Aorta (tissue), 5 donors: ENCODE data around the gene C3orf22. TPM values are rescaled to one million over a fixed set of nuclear protein-coding genes. Genes with fewer than 3 reads are reported as not detected.
A peak's percentile ranks its signal among the peaks of the same experiment; 100 is the strongest.

ENCODE experiments used
- ATAC-seq: fragments of 200-7000 bp; cut with Tn5 transposase; one replicate; pipeline ENCODE4 v1.9.1; 2022; ENCODE audit warnings: moderate library complexity; ENCODE audit not compliant: low FRiP score
- DNase-seq, 2 donors: peaks; one replicate each; pipeline ENCODE4 v3.0.0-alpha.2; 2020
- H3K27ac ChIP-seq, 2 donors: one replicate each; pipeline ENCODE4 v1.5.1; 2013; ENCODE audit warnings: low read length in 2 of 2, mild to moderate bottlenecking in 2 of 2, moderate library complexity in 2 of 2, control low read depth in 1 of 2, inconsistent platforms in 1 of 2, low read depth in 1 of 2
- H3K27me3 ChIP-seq, 2 donors: one replicate each; pipeline ENCODE4 v1.6.1; 2013; ENCODE audit warnings: control low read depth in 1 of 2, low read length in 1 of 2, mild to moderate bottlenecking in 1 of 2, moderate library complexity in 1 of 2; ENCODE audit not compliant: insufficient read depth in 2 of 2, control insufficient read depth in 1 of 2
- H3K36me3 ChIP-seq, 2 donors: one replicate each; pipeline ENCODE4 v1.6.1; 2013; ENCODE audit warnings: control low read depth in 1 of 2, low read length in 1 of 2, mild to moderate bottlenecking in 1 of 2; ENCODE audit not compliant: insufficient read depth in 2 of 2, control insufficient read depth in 1 of 2
- H3K4me1 ChIP-seq, 2 donors: one replicate each; pipeline ENCODE4 v1.6.1; 2013; ENCODE audit warnings: low read length in 2 of 2, control low read depth in 1 of 2, mild to moderate bottlenecking in 1 of 2, moderate library complexity in 1 of 2; ENCODE audit not compliant: insufficient read depth in 2 of 2, control insufficient read depth in 1 of 2
- H3K4me3 ChIP-seq, 2 donors: one replicate each; pipeline ENCODE4 v1.5.1; 2013; ENCODE audit warnings: low read length in 2 of 2, control low read depth in 1 of 2, mild to moderate bottlenecking in 1 of 2
- H3K9me3 ChIP-seq: one replicate; pipeline ENCODE4 v1.6.1; 2013; ENCODE audit warnings: mild to moderate bottlenecking, low read length; ENCODE audit not compliant: control insufficient read depth
- whole genome bisulfite sequencing, 2 donors: extraction: QIAGEN DNeasy Blood & Tissue Kit; methylation state at CpG; one replicate each; pipeline ENCODE4 v1.1.7; 2013; 5-methylcytosine and 5-hydroxymethylcytosine counted together
- intact Hi-C, 2 donors: fragments of 100-400 bp; cut with DNase I; formaldehyde crosslinking; loops; one replicate each; pipeline versions ENCODE4 v1.14.2 to v1.15.0; 2022
- polyA plus RNA-seq, 2 donors: library from polyadenylated mRNA; stranded (reverse); fragments of 200-250 nt; gene quantifications; one replicate each; pipeline ENCODE4 v1.2.3, GENCODE V29; 2013
- total RNA-seq, 2 donors: library from RNA; stranded (reverse); fragmentation: NEBNext Ultra II Directional; extraction: Animal tissue kit (Norgen Biotek cat#: 25700); gene quantifications; one replicate each; pipeline ENCODE4 v1.2.1, GENCODE V29; 2021
- donor health status: healthy with polysubstance abuse.
- donor health status: Bipolar disorder and iron deficiency.
- donor health status: DM: no; HTN: no; CAD: no.
- donor health status: DM: no; HTN: no; CAD: no.
- donor health status: DM: yes; HTN: yes; CAD: no.

C3orf22 gene
- total and polyA plus RNA-seq, 4 donors: not detected

- no peak overlapping the region for H3K27ac ChIP-seq
- WGBS, 2 donors: 82 to 84% methylated on average over 2 of the region's 2 CpGs
- no peaks in the 10 kb centered on the region for H3K36me3 ChIP-seq
- H3K27me3 ChIP-seq: no peaks in the 10 kb centered on the region
- H3K4me1 ChIP-seq: no peaks in the 10 kb centered on the region
- no peak for ATAC-seq
- peaks cover 3% of the 10 kb centered on the region for H3K9me3 ChIP-seq
- no peak for DNase-seq
- no peak overlapping the region for H3K4me3 ChIP-seq
- intact Hi-C loops: no loop called here
Measured at GRCh38 chr3:126581569-126581968, 22.8 kb upstream of the C3orf22 start.

GRCh38 chr3:126580746-126581145 lies 22.0 kb upstream of the C3orf22 start:
- DNase-seq: no peak
- Histone ChIP-seq H3K4me3 (no peak overlapping the region), H3K9me3 (peaks cover 3% of the 10 kb centered on the region), H3K36me3 (no peaks in the 10 kb centered on the region), H3K27me3 (no peaks in the 10 kb centered on the region), H3K27ac (no peak overlapping the region), H3K4me1 (no peaks in the 10 kb centered on the region)
- intact Hi-C loops: no loop called here
- WGBS, 2 donors: 75 to 80% methylated on average over 5 of the region's 5 CpGs
- ATAC-seq: no peak

GRCh38 chr3:126578702-126579101 lies 20.0 kb upstream of the C3orf22 start:
- Histone ChIP-seq H3K4me1 (no peaks in the 10 kb centered on the region), H3K27ac (no peak overlapping the region), H3K9me3 (peaks cover 3% of the 10 kb centered on the region), H3K27me3 (no peaks in the 10 kb centered on the region), H3K4me3 (no peak overlapping the region), H3K36me3 (no peaks in the 10 kb centered on the region)
- ATAC-seq: no peak
- DNase-seq: no peak
- WGBS, 2 donors: 90 to 91% methylated on average over 7 of the region's 7 CpGs
- intact Hi-C loops: no loop called here

GRCh38 chr3:126577261-126577660 lies 18.5 kb upstream of the C3orf22 start:
- no peak for ATAC-seq
- Histone ChIP-seq H3K4me1 (no peaks in the 10 kb centered on the region), H3K27ac (no peak overlapping the region), H3K4me3 (no peak overlapping the region), H3K27me3 (no peaks in the 10 kb centered on the region), H3K9me3 (peaks cover 3% of the 10 kb centered on the region), H3K36me3 (no peaks in the 10 kb centered on the region)
- intact Hi-C loops: no loop called here
- WGBS, 2 donors: 76 to 80% methylated on average over 2 of the region's 2 CpGs
- no peak for DNase-seq

- no peaks in the 10 kb centered on the region for H3K4me1 ChIP-seq
- ATAC-seq: no peak
- H3K27me3 ChIP-seq: no peaks in the 10 kb centered on the region
- H3K4me3 ChIP-seq: no peak overlapping the region
- no peaks in the 10 kb centered on the region for H3K36me3 ChIP-seq
- intact Hi-C loops: no loop called here
- H3K27ac ChIP-seq: no peak overlapping the region
- no peaks in the 10 kb centered on the region for H3K9me3 ChIP-seq
- 85 to 89% methylated on average over 15 of the region's 15 CpGs for WGBS, 2 donors
- no peak for DNase-seq
Measured at GRCh38 chr3:126573492-126574117, 14.9 kb upstream of the C3orf22 start.

GRCh38 chr3:126571078-126571477 lies 12.3 kb upstream of the C3orf22 start:
- Histone ChIP-seq H3K4me3 (no peak overlapping the region), H3K4me1 (no peaks in the 10 kb centered on the region), H3K36me3 (no peaks in the 10 kb centered on the region), H3K27me3 (no peaks in the 10 kb centered on the region), H3K27ac (no peak overlapping the region), H3K9me3 (no peaks in the 10 kb centered on the region)
- DNase-seq (peak in 1 of 2 donors; percentile 50), ATAC-seq (no peak)
- WGBS, 2 donors: 92 to 93% methylated on average over 7 of the region's 7 CpGs
- intact Hi-C loops: no loop called here

GRCh38 chr3:126570103-126570541 lies 11.4 kb upstream of the C3orf22 start:
- H3K4me3 ChIP-seq: no peak overlapping the region
- no peaks in the 10 kb centered on the region for H3K4me1 ChIP-seq
- no peaks in the 10 kb centered on the region for H3K27me3 ChIP-seq
- H3K36me3 ChIP-seq: no peaks in the 10 kb centered on the region
- 72 to 78% methylated on average over 6 of the region's 6 CpGs for whole genome bisulfite sequencing, 2 donors
- intact Hi-C loops: no loop called here
- H3K9me3 ChIP-seq: no peaks in the 10 kb centered on the region
- ATAC-seq (no peak), DNase-seq (peak in 1 of 2 donors; percentile 63)
- H3K27ac ChIP-seq: no peak overlapping the region

GRCh38 chr3:126569390-126569975 lies 10.8 kb upstream of the C3orf22 start:
- intact Hi-C loops: no loop called here
- Histone ChIP-seq H3K27ac (no peak overlapping the region), H3K4me1 (no peaks in the 10 kb centered on the region), H3K36me3 (no peaks in the 10 kb centered on the region), H3K4me3 (no peak overlapping the region), H3K9me3 (no peaks in the 10 kb centered on the region), H3K27me3 (no peaks in the 10 kb centered on the region)
- ATAC-seq (no peak), DNase-seq (no peak)
- 90 to 94% methylated on average over 9 of the region's 9 CpGs for WGBS, 2 donors

GRCh38 chr3:126568776-126569342 lies 10.1 kb upstream of the C3orf22 start:
- ATAC-seq (no peak), DNase-seq (no peak)
- intact Hi-C loops: no loop called here
- Histone ChIP-seq H3K27me3 (no peaks in the 10 kb centered on the region), H3K27ac (no peak overlapping the region), H3K4me1 (no peaks in the 10 kb centered on the region), H3K4me3 (no peak overlapping the region), H3K9me3 (peaks cover 2% of the 10 kb centered on the region), H3K36me3 (no peaks in the 10 kb centered on the region)
- 68 to 72% methylated on average over 3 of the region's 3 CpGs for WGBS, 2 donors
